Heart right ventricle (tissue), 16 donors: ENCODE data around the gene NUP58. TPM values are rescaled to one million over a fixed set of nuclear protein-coding genes. Genes with fewer than 3 reads are reported as not detected.
"Not testable (repeated sequence)": the region's sequence is repeated elsewhere in the genome, so short reads cannot be mapped to it uniquely, and the experiment has no call there.

Source experiments
- ATAC-seq, 8 donors: fragments of 200-7000 bp; cut with Tn5 transposase; one replicate each; pipeline ENCODE4 v1.9.1; 2020; ENCODE audit warnings: mild to moderate bottlenecking in 8 of 8, moderate library complexity in 8 of 8, moderate number of reproducible peaks in 1 of 8
- DNase-seq, 2 donors: peaks; one replicate each; pipeline ENCODE4 v3.0.0-alpha.2; 2020
- H3K27ac ChIP-seq, 10 donors: fragments of 200-600 bp; sonication (generic) in 2 of 10; one replicate each; pipeline versions ENCODE4 v1.5.0 to v1.8.0; 2020 to 2022; ENCODE audit warnings: mild to moderate bottlenecking in 3 of 10
- H3K27me3 ChIP-seq, 7 donors: fragments of 200-600 bp; one replicate each; pipeline ENCODE4 v1.8.0; 2021 to 2022; ENCODE audit warnings: mild to moderate bottlenecking in 2 of 7
- H3K36me3 ChIP-seq, 9 donors: fragments of 200-600 bp; sonication (generic) in 1 of 9; one replicate each; pipeline versions ENCODE4 v1.5.0 to v1.8.0; 2020 to 2022; ENCODE audit warnings: mild to moderate bottlenecking in 2 of 9
- H3K4me1 ChIP-seq, 9 donors: fragments of 200-600 bp; sonication (generic) in 1 of 9; one replicate each; pipeline versions ENCODE4 v1.5.0 to v1.8.0; 2020 to 2022; ENCODE audit warnings: mild to moderate bottlenecking in 4 of 9
- H3K4me3 ChIP-seq, 10 donors: fragments of 200-600 bp; sonication (generic) in 2 of 10; one replicate each; pipeline versions ENCODE4 v1.5.0 to v1.8.0; 2020 to 2022; ENCODE audit warnings: mild to moderate bottlenecking in 7 of 10, moderate library complexity in 2 of 10
- H3K9me3 ChIP-seq, 11 donors: fragments of 200-600 bp in 10 of 11; sonication (generic) in 2 of 11; one replicate each; pipeline versions ENCODE4 v1.5.0 to v1.8.0; 2013 to 2022; ENCODE audit warnings: mild to moderate bottlenecking in 2 of 11, control low read depth in 1 of 11, moderate library complexity in 1 of 11
- WGBS, 2 donors: extraction: QIAGEN DNeasy Blood & Tissue Kit; methylation state at CpG; one replicate each; pipeline ENCODE4 v1.1.7; 2013; ENCODE audit warnings: inconsistent platforms in 1 of 2; 5-methylcytosine and 5-hydroxymethylcytosine counted together
- intact Hi-C, 10 donors: fragments of 100-400 bp; cut with DNase I; formaldehyde crosslinking; loops; one replicate each; pipeline versions ENCODE4 v1.11.1 to v1.14.2; 2022
- polyA plus RNA-seq, 2 donors: library from polyadenylated mRNA; stranded (reverse); fragments of 200-250 nt; gene quantifications; one replicate each; pipeline ENCODE4 v1.2.3, GENCODE V29; 2013
- total RNA-seq, 10 donors: library from RNA; stranded (reverse); fragmentation: NEBNext Ultra II Directional in 3 of 10; extraction: Animal tissue kit (Norgen Biotek cat#: 25700) in 3 of 10; gene quantifications; one replicate each; pipeline versions ENCODE4 v1.2.1 to v1.2.4, GENCODE V29; 2021 to 2023
- TF ChIP-seq, protein P1 (sequence below), 9 donors: fragments of 200-600 bp; sonication (generic) in 2 of 9; IDR thresholded peaks; one replicate each; pipeline versions ENCODE4 v1.5.0 to v1.8.0; 2021 to 2022; ENCODE audit warnings: antibody characterized with exemption in 9 of 9, mild to moderate bottlenecking in 5 of 9, moderate library complexity in 1 of 9
- donor health status: Arrhythmogenic right ventricular cardiomyopathy.
- donor health status: ischemic (EF 13 %, LVEDD 7.1; RV severe dilation, severe dysfunction).
- donor health status: healthy with polysubstance abuse.
- donor health status: DM: no; HTN: yes; CAD: no.
- donor health status: DM: no; HTN: no; CAD: no.
- donor health status: ischemic (EF 25% LVEDD 6.9; RV normal size, moderate dysfunction).
- donor health status: ischemic (EF 25% LVEDD 5.7; RV mildly dilated, moderate dysfunction).
- donor health status: healthy.
- donor health status: DM: yes; HTN: yes; CAD: no.
- donor health status: Ischemic cardiomyopathy.
- donor health status: ischemic (EF 35%, LVEDD 5.7; RV mildly dilated, moderate dysfunction).
- donor health status: nonischemic (EF 11% LVEDD 7.7; RV severe dilation, severe dysfunction).
- donor health status: DM: yes; HTN: yes; CAD: no.
- donor health status: PGD.
- donor health status: ischemic (EF 29% LVEDD 5.4; RV normal size, mild dysfunction).
- donor health status: nonischemic (EF 23%, LVEDD 6.1; RV moderate dilation, normal function).

NUP58 gene
- total and polyA plus RNA-seq, 12 donors, result 8.9 to 29.5 (median 26.2) TPM

GRCh38 chr13:25302121-25302520, 696 bp downstream of the NUP58 start:
- Histone ChIP-seq H3K27me3 (peaks cover 0 to 13% (median 0%) of the 10 kb centered on the region in 7 donors), H3K4me3 (peak overlapping the region; percentile 64 to 94 (median 80)), H3K36me3 (peaks cover 0 to 24% (median 0%) of the 10 kb centered on the region in 9 donors), H3K27ac (peak overlapping the region in 9 of 10 donors; percentile 84 to 95 (median 92)), H3K9me3 (no peaks in the 10 kb centered on the region), H3K4me1 (peaks cover 0 to 44% (median 20%) of the 10 kb centered on the region in 9 donors)
- TF ChIP-seq, protein P1, sequence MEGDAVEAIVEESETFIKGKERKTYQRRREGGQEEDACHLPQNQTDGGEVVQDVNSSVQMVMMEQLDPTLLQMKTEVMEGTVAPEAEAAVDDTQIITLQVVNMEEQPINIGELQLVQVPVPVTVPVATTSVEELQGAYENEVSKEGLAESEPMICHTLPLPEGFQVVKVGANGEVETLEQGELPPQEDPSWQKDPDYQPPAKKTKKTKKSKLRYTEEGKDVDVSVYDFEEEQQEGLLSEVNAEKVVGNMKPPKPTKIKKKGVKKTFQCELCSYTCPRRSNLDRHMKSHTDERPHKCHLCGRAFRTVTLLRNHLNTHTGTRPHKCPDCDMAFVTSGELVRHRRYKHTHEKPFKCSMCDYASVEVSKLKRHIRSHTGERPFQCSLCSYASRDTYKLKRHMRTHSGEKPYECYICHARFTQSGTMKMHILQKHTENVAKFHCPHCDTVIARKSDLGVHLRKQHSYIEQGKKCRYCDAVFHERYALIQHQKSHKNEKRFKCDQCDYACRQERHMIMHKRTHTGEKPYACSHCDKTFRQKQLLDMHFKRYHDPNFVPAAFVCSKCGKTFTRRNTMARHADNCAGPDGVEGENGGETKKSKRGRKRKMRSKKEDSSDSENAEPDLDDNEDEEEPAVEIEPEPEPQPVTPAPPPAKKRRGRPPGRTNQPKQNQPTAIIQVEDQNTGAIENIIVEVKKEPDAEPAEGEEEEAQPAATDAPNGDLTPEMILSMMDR (IDR thresholded peaks at IDR 0.05), result no peak
- no peak for ATAC-seq
- intact Hi-C loops, result no loop called here
- no peak for DNase-seq
- WGBS, 2 donors, result 6 to 7% methylated on average over 7 of the region's 7 CpGs

DNA sequence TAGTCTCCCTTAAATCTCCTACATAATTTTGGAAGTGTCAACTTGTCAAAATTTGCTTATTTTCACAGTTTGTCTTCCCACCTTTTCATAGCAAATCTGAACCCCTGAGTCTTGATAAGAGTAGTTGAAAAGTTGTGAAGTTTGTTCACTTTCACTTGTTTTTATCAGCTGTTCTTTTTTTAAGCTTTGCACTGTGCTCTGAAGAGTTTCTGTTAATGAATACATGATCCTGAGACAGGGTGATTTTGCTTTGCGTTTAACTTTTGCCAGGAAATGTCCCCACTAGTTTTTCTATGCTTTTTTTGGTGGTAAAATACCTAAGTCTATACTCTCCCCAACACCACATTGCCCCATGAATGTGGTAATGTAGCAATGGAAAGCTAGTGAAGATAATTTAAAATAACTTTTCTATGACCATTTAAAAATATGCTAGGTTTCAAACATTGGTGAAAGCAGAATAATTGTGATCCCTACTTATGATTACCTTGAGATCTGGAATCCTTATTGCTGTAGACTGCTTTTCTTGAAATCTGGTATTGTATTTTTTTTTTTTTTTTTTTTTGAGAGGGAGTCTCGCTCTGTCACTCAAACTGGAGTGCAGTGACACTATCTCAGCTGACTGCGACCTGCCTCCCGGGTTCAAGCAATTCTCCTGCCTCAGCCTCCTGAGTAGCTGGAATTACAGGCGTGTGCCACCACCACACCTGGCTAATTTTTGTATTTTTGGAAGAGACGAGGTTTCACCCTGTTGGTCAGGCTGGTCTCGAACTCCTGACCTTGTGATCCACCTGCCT, 5.4 kb downstream of the NUP58 start:
- no peaks in the 10 kb centered on the region for H3K27me3 ChIP-seq
- peaks cover 0 to 69% (median 7%) of the 10 kb centered on the region in 9 donors for H3K36me3 ChIP-seq
- intact Hi-C loops, result no loop called here
- H3K4me1 ChIP-seq, result peaks cover 0 to 52% (median 13%) of the 10 kb centered on the region in 9 donors
- peak overlapping the region in 1 of 10 donors; percentile 51 for H3K27ac ChIP-seq
- no peak for DNase-seq
- no peak for ATAC-seq
- TF ChIP-seq, protein P1 (IDR thresholded peaks at IDR 0.05), result no peak
- no peaks in the 10 kb centered on the region for H3K9me3 ChIP-seq
- H3K4me3 ChIP-seq, result no peak overlapping the region
- WGBS, 2 donors, result 85 to 90% methylated on average over 7 of the region's 7 CpGs

GRCh38 chr13:25310891-25311290, 9.5 kb downstream of the NUP58 start:
- 98% methylated on average over 3 of the region's 3 CpGs for WGBS, 2 donors
- no peak for DNase-seq
- TF ChIP-seq, protein P1 (IDR thresholded peaks at IDR 0.05), result no peak
- Histone ChIP-seq H3K4me1 (peaks cover 0 to 25% (median 0%) of the 10 kb centered on the region in 9 donors), H3K27ac (no peak overlapping the region), H3K4me3 (no peak overlapping the region), H3K36me3 (peaks cover 0 to 87% (median 36%) of the 10 kb centered on the region in 9 donors), H3K9me3 (no peaks in the 10 kb centered on the region), H3K27me3 (no peaks in the 10 kb centered on the region)
- intact Hi-C loops, result no loop called here
- no peak for ATAC-seq

DNA sequence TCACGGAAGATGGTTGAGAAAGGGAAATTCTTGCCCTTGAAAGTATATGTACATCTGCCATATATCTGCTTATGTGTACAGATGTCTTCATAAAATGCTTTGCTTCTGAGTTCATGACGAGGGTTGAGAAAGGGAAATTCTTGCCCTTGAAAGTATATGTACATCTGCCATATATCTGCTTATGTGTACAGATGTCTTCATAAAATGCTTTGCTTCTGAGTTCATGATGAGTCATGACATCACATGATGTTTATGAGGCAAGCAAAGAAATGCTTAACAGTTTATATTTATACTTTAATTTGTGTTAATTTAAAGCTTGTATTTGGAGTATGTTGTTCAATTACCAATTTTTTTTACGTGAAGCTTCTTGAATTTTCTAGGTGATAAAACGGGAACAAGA, 17.5 kb downstream of the NUP58 start:
- H3K9me3 ChIP-seq, H3K27ac ChIP-seq, intact Hi-C loops, ATAC-seq, H3K4me3 ChIP-seq, DNase-seq, H3K4me1 ChIP-seq, H3K27me3 ChIP-seq: not testable (repeated sequence)
- WGBS, 2 donors, result 91 to 93% methylated on average over 4 of the region's 4 CpGs
- H3K36me3 ChIP-seq, result peaks cover 0 to 100% (median 42%) of the 10 kb centered on the region in 9 donors

- intact Hi-C loops, result loop anchor here in 2 of 10 donors (5.0 to 10.0 kb wide), 2 partner anchors 62 to 65 kb away; no protein-coding TSS in a partner anchor
- ATAC-seq, result no peak
- TF ChIP-seq, protein P1 (IDR thresholded peaks at IDR 0.05), result no peak
- DNase-seq, result no peak
- Histone ChIP-seq H3K36me3 (peaks cover 0 to 100% (median 38%) of the 10 kb centered on the region in 9 donors), H3K27ac (peak overlapping the region in 1 of 10 donors; percentile 13), H3K27me3 (no peaks in the 10 kb centered on the region), H3K9me3 (no peaks in the 10 kb centered on the region), H3K4me3 (no peak overlapping the region), H3K4me1 (peaks cover 0 to 4% (median 0%) of the 10 kb centered on the region in 9 donors)
- 91% methylated on average over 1 of the region's 1 CpG for WGBS, 2 donors
Measured at GRCh38 chr13:25319771-25320170, 18.3 kb downstream of the NUP58 start.
